ENCODE results near the gene CXorf58. TPM values are rescaled to one million over a fixed set of nuclear protein-coding genes. Genes with fewer than 3 reads are reported as not detected.
A peak's percentile ranks its signal among the peaks of the same experiment; 100 is the strongest.

Gene CXorf58
- polyA plus RNA-seq, 1 donor from 2014 or later: 0.20 TPM

- Mint-ChIP-seq H3K27me3 (no peaks in the 10 kb centered on the region), H3K9me3 (peaks cover 2 to 14% (median 11%) of the 10 kb centered on the region in 3 donors), H3K27ac (no peak overlapping the region), H3K36me3 (no peaks in the 10 kb centered on the region), H3K4me3 (no peak overlapping the region), H3K4me1 (no peaks in the 10 kb centered on the region)
Measured at GRCh38 chrX:23919706-23920320, 12.0 kb downstream of the CXorf58 start.

GRCh38 chrX:23926015-23926414, 18.2 kb downstream of the CXorf58 start:
- Mint-ChIP-seq H3K36me3 (no peaks in the 10 kb centered on the region), H3K27me3 (no peaks in the 10 kb centered on the region), H3K4me1 (peaks cover 0 to 1% (median 1%) of the 10 kb centered on the region in 3 donors), H3K9me3 (no peaks in the 10 kb centered on the region), H3K27ac (no peak overlapping the region), H3K4me3 (no peak overlapping the region)

GRCh38 chrX:23930894-23931604, 23.2 kb downstream of the CXorf58 start:
- H3K27ac Mint-ChIP-seq: no peak overlapping the region
- no peak overlapping the region for H3K4me3 Mint-ChIP-seq
- H3K27me3 Mint-ChIP-seq: no peaks in the 10 kb centered on the region
- no peaks in the 10 kb centered on the region for H3K36me3 Mint-ChIP-seq
- no peaks in the 10 kb centered on the region for H3K9me3 Mint-ChIP-seq
- H3K4me1 Mint-ChIP-seq: peaks cover 2 to 4% (median 4%) of the 10 kb centered on the region in 3 donors

- Mint-ChIP-seq H3K27ac (no peak overlapping the region), H3K27me3 (no peaks in the 10 kb centered on the region), H3K9me3 (no peaks in the 10 kb centered on the region), H3K4me1 (peaks cover 2 to 4% (median 4%) of the 10 kb centered on the region in 3 donors), H3K4me3 (no peak overlapping the region), H3K36me3 (no peaks in the 10 kb centered on the region)
Measured at GRCh38 chrX:23932046-23932445, 24.2 kb downstream of the CXorf58 start.

GRCh38 chrX:23935106-23935505, 27.3 kb downstream of the CXorf58 start:
- Mint-ChIP-seq H3K36me3 (no peaks in the 10 kb centered on the region), H3K4me1 (peaks cover 2 to 4% (median 4%) of the 10 kb centered on the region in 3 donors), H3K9me3 (no peaks in the 10 kb centered on the region), H3K27ac (no peak overlapping the region), H3K4me3 (no peak overlapping the region), H3K27me3 (no peaks in the 10 kb centered on the region)

- H3K27ac Mint-ChIP-seq: no peak overlapping the region
- H3K9me3 Mint-ChIP-seq: no peaks in the 10 kb centered on the region
- no peaks in the 10 kb centered on the region for H3K27me3 Mint-ChIP-seq
- H3K4me1 Mint-ChIP-seq: peaks cover 0 to 4% (median 1%) of the 10 kb centered on the region in 3 donors
- no peak overlapping the region for H3K4me3 Mint-ChIP-seq
- H3K36me3 Mint-ChIP-seq: no peaks in the 10 kb centered on the region
Measured at GRCh38 chrX:23936180-23936579, 28.4 kb downstream of the CXorf58 start.

GRCh38 chrX:23937100-23937499, 29.3 kb downstream of the CXorf58 start:
- H3K4me1 Mint-ChIP-seq: peaks cover 0 to under 1% (median 0%) of the 10 kb centered on the region in 3 donors
- H3K36me3 Mint-ChIP-seq: no peaks in the 10 kb centered on the region
- no peak overlapping the region for H3K27ac Mint-ChIP-seq
- H3K9me3 Mint-ChIP-seq: no peaks in the 10 kb centered on the region
- H3K27me3 Mint-ChIP-seq: no peaks in the 10 kb centered on the region
- H3K4me3 Mint-ChIP-seq: peak overlapping the region in 1 of 4 donors; percentile 13

GRCh38 chrX:23938690-23939089, 30.9 kb downstream of the CXorf58 start:
- H3K9me3 Mint-ChIP-seq: peaks cover 0 to 2% (median 0%) of the 10 kb centered on the region in 3 donors
- no peaks in the 10 kb centered on the region for H3K4me1 Mint-ChIP-seq
- no peaks in the 10 kb centered on the region for H3K36me3 Mint-ChIP-seq
- peaks cover 2% of the 10 kb centered on the region for H3K27me3 Mint-ChIP-seq
- no peak overlapping the region for H3K4me3 Mint-ChIP-seq
- H3K27ac Mint-ChIP-seq: no peak overlapping the region

- no peaks in the 10 kb centered on the region for H3K4me1 Mint-ChIP-seq
- H3K27ac Mint-ChIP-seq: no peak overlapping the region
- H3K36me3 Mint-ChIP-seq: no peaks in the 10 kb centered on the region
- no peak overlapping the region for H3K4me3 Mint-ChIP-seq
- H3K27me3 Mint-ChIP-seq: peaks cover 2% of the 10 kb centered on the region
- H3K9me3 Mint-ChIP-seq: peaks cover 0 to 2% (median 0%) of the 10 kb centered on the region in 3 donors
Measured at GRCh38 chrX:23939203-23939602, 31.4 kb downstream of the CXorf58 start.

- Mint-ChIP-seq H3K9me3 (peaks cover 0 to 2% (median 0%) of the 10 kb centered on the region in 3 donors), H3K27ac (no peak overlapping the region), H3K27me3 (peaks cover 14% of the 10 kb centered on the region), H3K36me3 (no peaks in the 10 kb centered on the region), H3K4me3 (no peak overlapping the region), H3K4me1 (no peaks in the 10 kb centered on the region)
Measured at GRCh38 chrX:23944234-23944633, 36.4 kb downstream of the CXorf58 start.

- H3K9me3 Mint-ChIP-seq: peaks cover 0 to 2% (median 0%) of the 10 kb centered on the region in 3 donors
- H3K36me3 Mint-ChIP-seq: no peaks in the 10 kb centered on the region
- no peak overlapping the region for H3K4me3 Mint-ChIP-seq
- H3K27ac Mint-ChIP-seq: no peak overlapping the region
- H3K27me3 Mint-ChIP-seq: peaks cover 14% of the 10 kb centered on the region
- H3K4me1 Mint-ChIP-seq: no peaks in the 10 kb centered on the region
Measured at GRCh38 chrX:23945206-23945605, 37.4 kb downstream of the CXorf58 start.

GRCh38 chrX:23952391-23952790, 44.6 kb downstream of the CXorf58 start:
- H3K27me3 Mint-ChIP-seq: peaks cover 3% of the 10 kb centered on the region
- H3K36me3 Mint-ChIP-seq: peaks cover 1% of the 10 kb centered on the region
- H3K4me3 Mint-ChIP-seq: no peak overlapping the region
- H3K4me1 Mint-ChIP-seq: peaks cover 6 to 7% (median 7%) of the 10 kb centered on the region in 3 donors
- H3K9me3 Mint-ChIP-seq: no peaks in the 10 kb centered on the region
- peak overlapping the region in 1 of 3 donors; percentile 29 for H3K27ac Mint-ChIP-seq

GRCh38 chrX:23952984-23953907, 45.4 kb downstream of the CXorf58 start:
- H3K27ac Mint-ChIP-seq: peak overlapping the region; percentile 13 to 82 (median 29)
- H3K27me3 Mint-ChIP-seq: no peaks in the 10 kb centered on the region
- peaks cover 0 to 2% (median 0%) of the 10 kb centered on the region in 3 donors for H3K9me3 Mint-ChIP-seq
- peaks cover 6 to 7% (median 7%) of the 10 kb centered on the region in 3 donors for H3K4me1 Mint-ChIP-seq
- peak overlapping the region; percentile 1 to 92 (median 77) for H3K4me3 Mint-ChIP-seq
- H3K36me3 Mint-ChIP-seq: peaks cover 1% of the 10 kb centered on the region

- Mint-ChIP-seq H3K36me3 (peaks cover 1% of the 10 kb centered on the region), H3K4me1 (peaks cover 6 to 7% (median 7%) of the 10 kb centered on the region in 3 donors), H3K27me3 (no peaks in the 10 kb centered on the region), H3K27ac (peak overlapping the region in 2 of 3 donors; percentile 13 to 64), H3K9me3 (peaks cover 0 to 2% (median 0%) of the 10 kb centered on the region in 3 donors), H3K4me3 (peak overlapping the region; percentile 1 to 92 (median 77))
Measured at GRCh38 chrX:23953908-23954269, 46.1 kb downstream of the CXorf58 start.

GRCh38 chrX:23954396-23954795, 46.6 kb downstream of the CXorf58 start:
- Mint-ChIP-seq H3K36me3 (peaks cover 1% of the 10 kb centered on the region), H3K27me3 (no peaks in the 10 kb centered on the region), H3K9me3 (peaks cover 0 to 2% (median 0%) of the 10 kb centered on the region in 3 donors), H3K27ac (peak overlapping the region in 1 of 3 donors; percentile 39), H3K4me1 (peaks cover 6 to 7% (median 7%) of the 10 kb centered on the region in 3 donors), H3K4me3 (no peak overlapping the region)
